GM11168 (cell line): ENCODE results near the gene DYNLT4.
"Not testable (repeated sequence)": the region's sequence is repeated elsewhere in the genome, so short reads cannot be mapped to it uniquely, and the experiment has no call there.

ENCODE experiments used
- in situ Hi-C: fragments of 300-500 bp; cut with MboI; formaldehyde crosslinking; loops from one replicate; pipeline ENCODE4 v1.12.0; 2022; ENCODE audit warnings: low sequenced_read_pairs; ENCODE audit not compliant: unreplicated experiment

DYNLT4 gene

GRCh38 chr1:44775078-44775929 lies 31.8 kb downstream of the DYNLT4 start, which contains the start of gene RPS8:
RPS8 (plus strand) TSS chr1:44775540; CDS start chr1:44775597, 57 bp downstream.
- in situ Hi-C loops = no loop called here

GRCh38 chr1:44766421-44766820 lies 40.7 kb downstream of the DYNLT4 start:
- in situ Hi-C loops = not testable (repeated sequence)

GRCh38 chr1:44760876-44761275 lies 46.3 kb downstream of the DYNLT4 start:
- in situ Hi-C loops = no loop called here

GRCh38 chr1:44759077-44759476 lies 48.1 kb downstream of the DYNLT4 start:
- in situ Hi-C loops = no loop called here

- in situ Hi-C loops = no loop called here
These were observed 49.7 kb downstream of the DYNLT4 start for GRCh38 chr1:44757420-44757819.
